HG02973 (cell line): ENCODE measurements around the gene HOXB9.

Source experiments
- ATAC-seq: cut with Tn5 transposase; IDR thresholded peaks from one replicate; pipeline ENCODE4 v1.9.1; 2021; ENCODE audit warnings: moderate library complexity; ENCODE audit not compliant: unreplicated experiment

The HOXB9 gene

DNA sequence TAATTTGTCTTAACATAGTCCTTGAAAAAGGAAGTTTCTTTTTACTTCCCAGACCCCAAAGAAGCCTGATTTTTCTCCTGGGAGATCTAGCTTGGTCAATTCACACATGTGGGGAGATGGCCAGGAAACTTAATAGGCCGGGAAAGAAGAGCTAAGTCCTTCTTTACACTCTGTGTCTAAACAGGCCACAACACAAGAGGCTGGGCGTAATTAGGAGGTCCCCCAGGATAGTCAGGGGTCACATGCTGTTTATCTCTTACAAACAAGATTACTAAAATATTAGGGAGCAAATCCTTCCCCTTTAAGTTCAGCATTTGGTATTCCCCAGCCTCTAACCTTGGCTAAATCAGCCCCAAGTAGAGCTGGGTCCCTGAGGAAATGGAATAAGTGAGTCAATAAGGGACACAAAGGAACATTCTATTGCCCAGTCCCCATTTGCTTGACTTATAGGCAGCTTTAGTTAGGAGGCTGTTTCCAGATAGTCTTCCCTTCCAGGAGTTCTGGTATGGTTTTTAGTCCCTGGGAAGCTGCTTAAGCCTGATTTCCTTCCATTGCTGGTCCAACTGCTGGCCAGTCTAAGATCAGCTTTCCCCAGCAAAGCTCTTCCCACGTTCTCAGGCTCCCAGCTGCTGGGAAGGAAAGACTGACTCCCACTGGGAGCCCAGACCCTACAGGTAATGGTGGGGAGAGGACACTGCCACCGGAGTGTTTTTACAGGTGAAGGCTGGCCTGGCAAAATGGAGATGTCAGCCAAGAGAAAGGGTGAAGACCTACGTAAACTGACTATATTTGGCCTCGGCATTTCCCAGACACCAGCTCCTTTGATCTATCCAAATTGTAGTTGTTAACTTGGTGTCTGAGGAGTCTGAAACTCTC is 14.1 kb upstream of the HOXB9 start:
- ATAC-seq = no peak

GRCh38 chr17:48639136-48639535 is 13.0 kb upstream of the HOXB9 start:
- no peak for ATAC-seq

- no peak for ATAC-seq
These were observed 11.4 kb upstream of the HOXB9 start for GRCh38 chr17:48637323-48638260.

GRCh38 chr17:48636177-48637018 is 10.2 kb upstream of the HOXB9 start:
- no peak for ATAC-seq

DNA sequence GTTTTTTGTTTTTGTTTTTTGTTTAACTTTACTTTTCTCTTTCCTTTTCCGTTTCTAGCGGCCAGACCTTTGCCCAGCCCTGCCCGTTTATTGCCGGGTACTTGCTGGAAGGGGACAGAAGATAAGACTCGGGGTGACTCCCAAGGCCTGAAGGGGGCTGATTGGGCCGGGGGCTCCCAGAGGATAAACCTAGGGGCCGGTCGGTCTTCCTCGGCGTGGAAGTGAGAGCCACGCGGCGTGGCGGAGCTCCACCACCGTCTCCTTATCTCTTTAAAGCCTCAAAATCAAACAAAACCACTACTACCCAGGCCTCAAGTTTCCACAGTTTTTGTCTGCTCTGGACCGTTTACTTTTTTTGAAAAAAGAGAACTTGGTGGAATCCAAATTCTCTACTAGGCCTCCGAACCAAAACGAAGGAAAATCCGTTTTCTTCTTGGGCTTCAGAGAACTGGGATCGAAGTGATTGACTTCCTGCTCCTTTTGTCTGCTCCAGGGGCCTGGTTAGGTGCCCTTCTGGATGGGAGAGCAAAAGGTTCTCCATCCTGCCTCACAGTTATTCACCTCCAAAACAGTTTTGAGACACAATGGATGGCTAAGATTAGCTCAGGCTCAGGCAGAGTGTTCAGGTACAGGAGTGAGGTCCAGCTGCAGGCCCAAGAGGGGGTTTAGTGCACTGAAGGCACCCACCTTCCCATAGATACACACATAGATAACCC is 8.5 kb upstream of the HOXB9 start:
- ATAC-seq = no peak

DNA sequence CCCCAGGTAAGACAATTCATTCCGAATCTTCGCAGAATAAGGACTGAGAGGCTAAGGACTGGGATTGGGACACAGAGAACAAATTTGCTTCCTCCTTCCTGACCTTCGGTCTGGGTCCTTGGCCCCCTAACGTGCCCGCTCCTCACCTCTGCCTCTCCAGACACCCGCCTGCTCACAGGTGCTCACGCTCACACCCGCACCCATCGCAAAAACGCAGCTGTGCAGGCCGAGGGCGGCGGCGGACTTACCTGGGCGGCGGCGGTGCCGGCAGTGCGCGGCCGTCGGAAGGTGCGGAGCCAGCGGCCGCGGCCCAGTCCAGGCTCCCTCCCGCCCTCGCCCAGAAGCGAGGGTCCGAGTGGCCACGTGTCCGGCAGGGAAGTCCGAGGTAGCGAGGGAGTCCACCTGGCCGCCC is 7.1 kb upstream of the HOXB9 start:
- ATAC-seq = no peak

GRCh38 chr17:48632579-48633265 is 6.6 kb upstream of the HOXB9 start:
- ATAC-seq = no peak

GRCh38 chr17:48631693-48632578 is 5.8 kb upstream of the HOXB9 start:
- no peak for ATAC-seq

GRCh38 chr17:48630925-48631692 is 5.0 kb upstream of the HOXB9 start:
- no peak for ATAC-seq

DNA sequence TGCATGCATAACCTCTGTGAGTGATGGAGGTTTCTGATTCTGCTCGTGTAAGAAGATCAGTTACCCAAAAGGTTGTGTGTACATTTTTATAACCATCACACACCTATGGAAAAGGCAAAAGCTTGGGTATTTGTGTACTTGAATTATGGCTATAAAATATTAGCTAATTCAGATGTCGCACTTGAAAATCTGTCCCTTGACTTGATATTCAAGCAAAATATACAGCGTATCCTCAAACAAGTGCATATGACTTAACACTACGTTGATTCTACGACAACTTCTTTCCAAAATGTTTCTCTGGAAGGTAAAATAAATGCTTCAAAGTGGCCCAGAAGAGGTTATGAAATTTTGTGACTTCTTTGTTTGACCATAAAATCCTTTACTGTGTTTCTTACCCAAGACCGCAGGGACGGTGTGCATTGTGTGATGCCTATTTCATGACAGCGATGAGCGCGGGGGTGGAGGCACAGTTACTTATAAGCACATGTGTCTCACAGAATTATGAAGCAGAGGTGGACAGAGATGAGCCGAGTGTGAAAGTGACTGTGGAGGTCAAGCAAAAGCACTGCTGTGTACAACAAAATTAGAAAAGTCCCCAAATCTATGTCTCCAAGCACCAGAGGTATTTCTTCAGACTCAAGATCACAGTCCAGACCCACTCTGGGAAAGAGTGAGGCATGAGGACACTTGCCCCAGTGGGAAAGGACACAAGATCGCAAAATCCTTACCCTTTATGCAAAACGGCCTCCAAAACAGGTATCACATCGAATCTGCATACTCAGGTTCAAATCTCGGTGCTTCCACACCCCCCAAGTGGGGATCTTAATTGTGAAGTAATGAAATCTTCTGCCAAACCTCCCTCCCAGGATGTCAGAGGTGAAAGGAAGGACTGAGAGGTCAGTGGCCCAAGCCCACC is 4.1 kb upstream of the HOXB9 start:
- no peak for ATAC-seq

GRCh38 chr17:48629411-48629759 is 3.2 kb upstream of the HOXB9 start:
- no peak for ATAC-seq

DNA sequence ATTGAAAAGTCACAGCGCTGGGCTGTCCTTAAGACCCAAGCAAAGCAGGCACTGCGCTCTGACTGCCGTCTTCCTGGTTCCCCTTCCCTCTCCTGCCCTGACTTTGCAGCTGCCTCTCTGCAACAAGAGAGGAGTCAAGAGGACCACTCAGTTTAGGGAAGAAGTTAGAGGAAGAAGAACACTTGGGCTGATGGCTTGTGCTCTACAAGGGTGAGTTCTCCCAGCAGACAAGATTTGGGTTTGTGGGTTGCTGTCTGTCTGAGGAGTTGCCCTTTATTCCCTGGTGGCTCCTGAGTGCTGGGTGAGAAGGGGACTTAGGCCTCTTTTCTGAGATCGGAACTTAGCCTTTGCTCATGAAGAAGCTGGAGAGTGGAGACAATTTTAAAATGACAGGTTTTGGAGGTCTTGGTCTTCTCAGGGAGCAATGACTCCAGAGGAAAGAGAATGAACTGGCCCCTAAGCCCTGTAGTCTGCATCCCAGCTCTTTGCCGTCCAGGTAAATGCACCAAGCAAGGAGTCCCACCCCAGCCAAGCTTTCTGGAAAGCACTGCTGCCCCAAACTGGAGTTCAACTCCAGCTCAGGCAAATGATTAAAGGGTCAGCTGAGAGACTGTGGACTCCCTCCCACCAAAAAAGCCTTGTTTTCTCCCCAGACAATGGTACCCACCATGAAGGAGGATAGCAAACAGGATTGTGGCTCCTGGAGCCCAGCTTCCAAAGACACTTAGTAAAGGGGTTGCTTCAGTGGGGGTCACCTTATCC is 2.7 kb upstream of the HOXB9 start:
- no peak for ATAC-seq

DNA sequence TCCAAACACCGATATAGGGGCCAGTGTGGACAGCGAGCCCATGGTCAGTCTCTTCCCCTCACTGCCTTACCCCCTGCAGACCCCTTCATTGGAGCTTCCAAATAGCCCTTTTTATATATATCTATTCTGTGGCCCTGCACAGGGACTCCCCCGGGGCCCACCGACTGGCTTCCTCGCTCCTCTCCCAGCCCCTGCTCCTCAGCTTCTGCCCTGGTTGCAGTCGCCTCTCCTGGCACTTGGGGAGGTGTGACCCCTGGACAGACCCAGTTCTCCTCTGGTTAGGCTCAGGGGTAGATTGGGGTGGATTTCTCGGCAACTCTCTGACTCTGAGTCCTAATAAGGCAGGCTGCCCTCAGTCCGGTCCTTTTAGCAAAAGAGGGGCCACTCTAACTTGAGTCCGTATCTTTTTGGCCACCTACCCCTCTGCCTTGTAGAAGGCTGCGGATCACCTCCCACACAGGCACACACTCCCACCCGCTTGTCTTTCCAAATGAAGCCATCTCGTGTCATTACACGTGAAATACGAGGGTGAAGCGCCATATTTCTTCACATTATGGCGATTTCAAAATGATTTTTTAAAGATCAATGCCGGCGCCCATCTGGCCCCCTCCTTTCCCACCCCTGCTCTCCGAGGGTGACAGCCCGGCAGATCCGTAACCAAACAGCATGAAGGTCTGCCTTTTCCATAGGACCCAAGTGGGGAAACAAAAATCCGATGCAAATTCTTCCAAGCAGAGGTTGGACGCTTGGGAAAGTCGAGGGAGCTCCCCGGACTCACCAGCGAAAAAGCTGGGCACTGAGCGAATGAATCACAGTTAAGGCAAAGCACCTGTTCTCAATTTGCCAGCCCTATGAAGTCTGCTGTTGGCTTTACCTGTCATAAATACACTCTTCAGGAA is 1.7 kb upstream of the HOXB9 start:
- no peak for ATAC-seq

DNA sequence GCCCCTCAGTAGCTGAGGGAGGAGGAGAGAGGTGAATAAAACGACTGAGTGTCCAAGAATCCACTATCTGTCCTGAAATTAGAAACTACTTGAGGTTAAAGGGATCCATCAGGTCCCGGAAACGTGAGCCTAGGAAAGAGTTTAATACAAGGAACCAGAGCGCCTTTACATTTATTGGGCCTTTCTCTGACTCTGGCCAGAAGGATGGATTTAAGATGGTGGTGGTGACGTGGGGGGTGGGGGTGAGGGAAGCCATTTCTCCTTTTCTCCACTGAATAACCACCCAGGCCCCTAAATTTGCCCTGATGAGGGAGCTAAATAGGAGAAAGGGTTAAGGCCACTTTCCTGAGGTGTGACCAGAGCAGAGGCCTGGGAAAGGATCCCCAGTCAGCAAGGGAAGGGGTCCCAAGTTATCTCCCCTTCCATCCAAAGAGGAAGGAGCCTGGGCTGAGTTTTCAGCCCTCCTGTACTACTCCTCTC is 1.0 kb upstream of the HOXB9 start:
- no peak for ATAC-seq
